ENCODE results near the gene HLA-DRB5.

DNA sequence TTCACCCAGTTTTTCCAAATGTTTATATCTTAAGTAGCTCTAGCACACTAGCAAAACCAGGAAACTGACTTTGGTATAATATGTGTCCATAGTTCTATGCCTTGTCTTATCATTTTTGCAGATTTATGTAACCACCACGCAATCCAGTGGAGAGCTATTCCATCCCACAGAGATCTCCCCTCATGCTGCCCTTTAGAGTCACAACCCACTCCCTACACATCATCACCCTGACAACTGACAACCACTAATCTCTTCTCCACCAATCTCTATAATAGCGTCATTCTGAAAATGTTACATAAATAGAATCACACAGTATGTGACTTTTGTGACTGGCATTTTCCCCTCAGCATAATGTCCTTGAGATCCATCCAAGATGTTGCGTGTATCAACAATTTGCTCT lies 29.1 kb downstream of the HLA-DRB5 start:
- TF ChIP-seq POLR2A (IDR thresholded peaks at IDR 0.05; ENCODE audit: low read length) (no peak), GATA1 (IDR thresholded peaks at IDR 0.05; ENCODE audit: low read depth, low read length) (no peak)
